T47D (cell line): Measurements from ENCODE around the gene TOR2A.
A peak's percentile ranks its signal among the peaks of the same experiment; 100 is the strongest.

Experiments
- DNase-seq, 2 experiments: peaks; one replicate each; pipeline versions ENCODE4 v3.0.0 to v3.0.0-alpha.2; 2011 to 2012; ENCODE audit warnings: low read depth in 1 of 2, low spot score in 1 of 2
- JUND ChIP-seq: IDR thresholded peaks from 2 replicates; pipeline ENCODE4 v1.6.1; 2012; ENCODE audit warnings: low read depth
- in situ Hi-C: cut with HindIII; loops from 2 replicates; pipeline ENCODE4 v1.10.0; 2016; ENCODE audit warnings: low sequenced_read_pairs, low pct_unique_long_range_greater_than_20kb

TOR2A gene

GRCh38 chr9:127708952-127709587 lies 26.0 kb downstream of the TOR2A start:
- no peak for TF ChIP-seq JUND
- in situ Hi-C loops = no loop called here
- no peak for DNase-seq

DNA sequence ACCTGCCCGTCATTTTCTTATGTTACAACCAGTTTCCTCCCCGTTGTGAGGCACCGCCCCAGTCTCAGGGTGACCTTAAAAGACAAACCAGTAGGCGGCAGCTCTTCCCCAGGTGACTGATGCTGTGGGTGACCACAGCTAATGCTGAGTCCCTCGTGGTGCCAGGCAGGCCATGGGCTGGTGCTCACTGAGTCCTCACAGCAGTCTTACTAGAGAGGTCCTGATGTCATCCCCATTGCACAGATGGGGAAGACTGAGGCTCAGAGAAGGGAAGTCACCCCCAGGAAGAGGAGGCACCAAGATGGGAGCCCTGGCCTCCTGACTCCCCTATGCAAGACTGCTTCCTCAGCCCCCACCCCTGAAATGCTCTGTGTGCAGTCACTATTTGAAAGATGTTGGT lies 27.3 kb downstream of the TOR2A start:
- in situ Hi-C loops = no loop called here
- DNase-seq = peak; percentile 63 to 88
- TF ChIP-seq JUND = no peak

GRCh38 chr9:127706836-127707241 lies 28.3 kb downstream of the TOR2A start, which contains the start of gene CFAP157:
Gene CFAP157 (plus strand): TSS chr9:127706988. CDS start chr9:127707032, 44 bp downstream.
- DNase-seq = peak; percentile 76 to 97
- no peak for TF ChIP-seq JUND
- in situ Hi-C loops = no loop called here

GRCh38 chr9:127705577-127706379 lies 29.3 kb downstream of the TOR2A start:
- TF ChIP-seq JUND = no peak
- in situ Hi-C loops = no loop called here
- DNase-seq = no peak

DNA sequence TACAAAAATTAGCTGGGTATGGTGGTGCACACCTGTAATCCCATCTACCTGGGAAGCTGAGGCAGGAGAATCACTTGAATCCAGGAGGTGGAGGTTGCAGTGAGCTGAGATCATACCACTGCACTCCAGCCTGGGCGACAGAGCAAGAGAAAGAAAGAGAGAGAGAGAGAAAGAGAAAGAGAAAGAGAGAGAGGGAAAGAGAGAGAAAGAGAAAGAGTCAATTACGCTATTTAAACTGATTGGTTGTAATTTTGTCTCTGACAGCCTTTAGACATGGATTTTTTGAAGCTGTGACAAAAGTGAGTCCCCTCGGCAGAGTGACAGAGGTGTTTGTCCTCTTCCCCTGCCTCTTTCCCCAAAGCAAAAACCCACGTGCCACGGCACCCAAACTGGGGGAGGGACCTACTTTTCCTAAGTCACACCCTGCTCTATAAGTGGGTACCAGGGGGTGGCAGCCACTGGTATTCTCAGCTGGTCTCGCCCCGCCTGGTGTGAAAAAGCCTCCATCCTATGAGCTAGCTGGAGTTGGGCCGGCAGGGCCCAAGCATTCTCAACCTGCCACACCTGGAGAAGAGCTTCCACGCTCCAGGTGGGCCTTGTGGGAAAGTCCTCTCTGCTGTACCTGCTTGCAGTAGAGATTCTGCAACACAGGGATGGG lies 31.7 kb downstream of the TOR2A start:
- DNase-seq = no peak
- in situ Hi-C loops = no loop called here
- TF ChIP-seq JUND = no peak

DNA sequence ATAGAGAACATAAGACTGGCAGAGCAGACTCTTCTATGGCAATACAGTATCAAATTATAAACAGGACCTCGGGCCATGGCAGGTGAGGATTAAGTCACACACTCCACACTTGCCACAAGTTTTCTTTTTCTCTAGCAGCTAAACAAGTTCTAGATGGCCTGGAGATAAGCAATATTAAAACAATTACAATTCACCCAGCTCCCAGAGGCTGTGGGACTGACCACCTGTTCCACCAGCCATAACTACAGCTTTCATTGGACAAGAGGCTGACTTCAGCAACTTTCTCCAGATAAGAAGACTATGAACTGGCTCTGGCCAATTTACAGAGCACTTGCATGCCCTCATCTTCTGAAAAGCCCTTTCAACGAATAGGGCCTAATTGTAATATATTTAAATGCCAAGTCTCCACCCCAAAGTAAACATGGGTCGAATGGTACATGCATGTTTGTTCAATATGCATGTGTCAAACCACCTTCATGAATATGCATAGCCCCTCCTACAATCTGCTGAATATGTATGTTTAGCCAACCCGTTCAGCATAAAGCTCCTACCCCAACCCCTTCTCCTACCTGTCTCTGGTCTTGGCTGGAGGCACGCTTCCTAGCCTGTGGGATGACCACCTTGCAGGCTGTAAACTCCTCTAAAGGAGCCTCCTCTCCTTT lies 34.4 kb downstream of the TOR2A start:
- no peak for TF ChIP-seq JUND
- peak in 1 of 2 experiments; percentile 63 for DNase-seq
- in situ Hi-C loops = no loop called here

GRCh38 chr9:127700140-127700539 lies 35.0 kb downstream of the TOR2A start:
- no peak for TF ChIP-seq JUND
- in situ Hi-C loops = no loop called here
- DNase-seq = no peak

DNA sequence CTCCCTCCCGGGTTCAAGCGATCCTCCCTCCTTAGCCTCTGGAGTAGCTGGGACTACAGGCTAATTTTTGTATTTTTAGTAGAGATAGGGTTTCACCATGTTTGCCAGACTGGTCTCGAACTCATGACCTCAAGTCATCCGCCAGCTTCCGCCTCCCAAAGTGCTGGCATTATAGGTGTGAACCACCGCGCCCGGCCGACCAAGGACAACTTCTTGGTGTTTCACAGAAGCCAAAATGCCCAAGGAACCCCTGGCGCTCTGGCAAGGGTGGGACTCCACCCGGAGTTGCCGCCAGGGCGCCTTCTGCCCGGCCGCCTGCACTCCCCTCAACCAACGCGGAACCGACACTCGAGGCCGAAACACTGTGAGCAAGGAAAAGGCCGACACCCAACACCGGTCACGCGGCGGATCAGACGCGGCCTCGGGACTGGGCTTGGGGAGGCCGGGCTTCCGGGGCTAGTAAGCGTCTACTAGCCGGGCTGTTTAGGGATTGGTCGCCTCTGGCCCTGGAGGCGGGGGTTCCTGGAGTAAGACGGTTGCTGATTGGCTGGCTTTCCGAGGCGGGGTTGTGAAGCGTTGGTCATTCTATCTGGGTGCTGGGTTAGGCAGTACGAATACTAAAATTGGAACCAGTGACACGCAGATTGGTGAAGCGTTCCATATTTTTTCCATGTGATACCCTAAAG lies 36.0 kb downstream of the TOR2A start:
- peak; percentile 72 to 93 for DNase-seq
- in situ Hi-C loops = no loop called here
- TF ChIP-seq JUND = no peak

DNA sequence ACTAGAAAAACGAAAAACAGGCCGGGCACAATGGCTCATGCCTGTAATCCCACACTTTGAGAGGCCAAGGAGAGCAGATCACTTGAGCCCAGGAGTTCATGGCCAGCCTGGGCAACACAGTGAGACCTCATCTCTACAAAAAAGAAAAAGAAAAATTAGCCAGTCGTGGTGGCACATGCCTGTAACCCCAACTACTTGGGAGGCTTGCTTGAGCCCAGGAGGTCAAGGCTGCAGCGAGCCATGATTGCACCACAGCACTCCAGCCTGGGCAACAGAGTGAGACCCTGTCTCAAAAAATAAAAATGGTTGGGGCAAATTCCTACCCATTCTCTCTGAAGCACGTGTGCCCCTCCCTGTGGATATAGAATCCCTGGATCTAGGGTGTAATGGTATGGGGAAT lies 36.7 kb downstream of the TOR2A start:
- no peak for TF ChIP-seq JUND
- DNase-seq = no peak
- in situ Hi-C loops = no loop called here

DNA sequence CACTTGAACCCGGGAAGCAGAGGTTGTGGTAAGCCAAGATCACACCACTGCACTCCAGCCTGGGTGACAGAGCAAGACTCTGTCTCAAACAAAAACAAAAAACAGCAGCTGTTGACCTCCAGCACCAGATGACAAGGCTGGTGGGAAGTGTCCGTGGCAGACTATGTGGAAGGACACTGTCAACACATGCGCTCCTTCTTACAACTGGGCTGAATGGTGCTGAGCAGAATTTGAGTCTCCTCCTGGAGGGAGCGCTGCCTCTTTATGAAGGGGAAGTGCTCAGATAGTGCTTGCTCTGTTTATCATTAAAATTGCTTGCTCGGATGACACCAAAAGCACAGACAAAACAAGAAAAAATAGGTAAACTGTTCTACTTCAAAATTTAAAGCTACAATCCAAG lies 37.5 kb downstream of the TOR2A start:
- in situ Hi-C loops = no loop called here
- TF ChIP-seq JUND = no peak
- no peak for DNase-seq

- in situ Hi-C loops = no loop called here
- TF ChIP-seq JUND = no peak
- DNase-seq = no peak
These were observed 40.0 kb downstream of the TOR2A start for GRCh38 chr9:127694890-127695720.
